Prostate gland (tissue), 2 donors: ENCODE measurements around the gene COQ4.

Source experiments
- POLR2A ChIP-seq: fragments of 450-650 bp; IDR thresholded peaks from one replicate; pipeline ENCODE4 v1.6.1; 2016; ENCODE audit warnings: antibody characterized with exemption, mild to moderate bottlenecking
- TF ChIP-seq, protein P1 (sequence below), 4 experiments: fragments of 200-600 bp in 2 of 4; fragments of 450-650 bp in 2 of 4; sonication (generic) in 2 of 4; IDR thresholded peaks; 1 replicate in 3 of 4; 2 replicates in 1 of 4; pipeline ENCODE4 v1.5.1; 2016 to 2019; ENCODE audit warnings: antibody characterized with exemption in 4 of 4, mild to moderate bottlenecking in 2 of 4, moderate library complexity in 2 of 4

GRCh38 chr9:128335914-128336313 is 13.3 kb downstream of the COQ4 start:
- TF ChIP-seq, protein P1, sequence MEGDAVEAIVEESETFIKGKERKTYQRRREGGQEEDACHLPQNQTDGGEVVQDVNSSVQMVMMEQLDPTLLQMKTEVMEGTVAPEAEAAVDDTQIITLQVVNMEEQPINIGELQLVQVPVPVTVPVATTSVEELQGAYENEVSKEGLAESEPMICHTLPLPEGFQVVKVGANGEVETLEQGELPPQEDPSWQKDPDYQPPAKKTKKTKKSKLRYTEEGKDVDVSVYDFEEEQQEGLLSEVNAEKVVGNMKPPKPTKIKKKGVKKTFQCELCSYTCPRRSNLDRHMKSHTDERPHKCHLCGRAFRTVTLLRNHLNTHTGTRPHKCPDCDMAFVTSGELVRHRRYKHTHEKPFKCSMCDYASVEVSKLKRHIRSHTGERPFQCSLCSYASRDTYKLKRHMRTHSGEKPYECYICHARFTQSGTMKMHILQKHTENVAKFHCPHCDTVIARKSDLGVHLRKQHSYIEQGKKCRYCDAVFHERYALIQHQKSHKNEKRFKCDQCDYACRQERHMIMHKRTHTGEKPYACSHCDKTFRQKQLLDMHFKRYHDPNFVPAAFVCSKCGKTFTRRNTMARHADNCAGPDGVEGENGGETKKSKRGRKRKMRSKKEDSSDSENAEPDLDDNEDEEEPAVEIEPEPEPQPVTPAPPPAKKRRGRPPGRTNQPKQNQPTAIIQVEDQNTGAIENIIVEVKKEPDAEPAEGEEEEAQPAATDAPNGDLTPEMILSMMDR (IDR thresholded peaks at IDR 0.05) = no peak
- TF ChIP-seq POLR2A = no peak
